HCT116 (cell line): ENCODE measurements around the gene IMMP2L. TPM values are rescaled to one million over a fixed set of nuclear protein-coding genes. Genes with fewer than 3 reads are reported as not detected.

Experiments
- ATAC-seq: fragments of 200-7000 bp; cut with Tn5 transposase; 2 replicates; pipeline ENCODE4 v1.9.1; 2020; ENCODE audit warnings: mild to moderate bottlenecking, moderate library complexity
- BruUV-seq: library from RNA; stranded (reverse); fragments of 400-500 nt; replicated peaks from 2 replicates; lab custom pipeline; 2021; lab: Mats Ljungman, UMichigan
- CTCF ChIA-PET: fragments of 300-600 bp; sonication (Branson Sonifier 250); formaldehyde crosslinking; loops from one replicate; lab custom pipeline; 2021; ENCODE audit warnings: antibody characterized with exemption; lab: Charles Lee
- POLR2A ChIA-PET: fragments of 300-600, 350-600 bp; sonication (Branson Sonifier 250); formaldehyde crosslinking; loops from one replicate; lab custom pipeline; 2021; ENCODE audit warnings: antibody characterized with exemption; lab: Charles Lee
- RAD21 ChIA-PET, 2 experiments: fragments of 300-600 bp; sonication (Branson Sonifier 250); formaldehyde crosslinking; loops; one replicate each; lab custom pipeline; 2023; ENCODE audit warnings: low total read pairs in 2 of 2; ENCODE audit not compliant: uncharacterized antibody in 2 of 2, unreplicated experiment in 2 of 2, low non-redundant PET in 1 of 2; lab: Charles Lee
- DNase-seq: peaks from one replicate; pipeline ENCODE4 v3.0.0-alpha.2; 2010; ENCODE audit warnings: low read depth, low spot score
- H2AFZ ChIP-seq: fragments of 200-600 bp; shearing (Covaris generic), sonication (generic); 2 replicates; pipeline ENCODE4 v1.6.1; 2017; ENCODE audit warnings: low read depth, mixed run types, mixed read lengths, antibody characterized with exemption, low read length; ENCODE audit not compliant: poor library complexity, severe bottlenecking
- H3K27ac ChIP-seq: 2 replicates; pipeline ENCODE4 v1.5.1; 2012; ENCODE audit warnings: low read depth, low read length
- H3K27me3 ChIP-seq: fragments of 200-600 bp; sonication (generic); 2 replicates; pipeline ENCODE4 v1.6.1; 2016; ENCODE audit warnings: mixed run types, low read length, mixed read lengths; ENCODE audit not compliant: insufficient read depth
- H3K36me3 ChIP-seq, 2 experiments: fragments of 200-500 bp in 1 of 2; fragments of 200-600 bp in 1 of 2; sonication (Bioruptor generic) in 1 of 2; sonication (generic) in 1 of 2; 2 replicates each; pipeline versions ENCODE4 v1.5.1 to v1.6.1; 2014 to 2016; ENCODE audit warnings: low read length in 2 of 2, inconsistent platforms in 1 of 2, mixed read lengths in 1 of 2, mixed run types in 1 of 2; ENCODE audit not compliant: insufficient read depth in 2 of 2, control insufficient read depth in 1 of 2
- H3K4me1 ChIP-seq, 2 experiments: fragments of 200-600 bp in 1 of 2; sonication (generic) in 1 of 2; 2 replicates each; pipeline versions ENCODE4 v1.5.1 to v1.6.1; 2012 to 2017; ENCODE audit warnings: low read length in 2 of 2, inconsistent platforms in 1 of 2, mild to moderate bottlenecking in 1 of 2, mixed read lengths in 1 of 2, mixed run types in 1 of 2, moderate library complexity in 1 of 2; ENCODE audit not compliant: insufficient read depth in 2 of 2, control insufficient read depth in 1 of 2
- H3K4me2 ChIP-seq: fragments of 200-600 bp; sonication (generic); 2 replicates; pipeline ENCODE4 v1.6.1; 2017; ENCODE audit warnings: mixed run types, low read length, mixed read lengths
- H3K4me3 ChIP-seq, 2 experiments: fragments of 200-600 bp in 1 of 2; sonication (generic) in 1 of 2; replicated peaks in 1 of 2; 2 replicates each; pipeline ENCODE4 v1.5.1; 2011 to 2016; ENCODE audit warnings: low read length in 2 of 2, control low read depth in 1 of 2, low read depth in 1 of 2, mild to moderate bottlenecking in 1 of 2, mixed read lengths in 1 of 2, mixed run types in 1 of 2
- H3K79me2 ChIP-seq: fragments of 200-600 bp; sonication (generic); 2 replicates; pipeline ENCODE4 v1.6.1; 2017; ENCODE audit warnings: mild to moderate bottlenecking, mixed run types, low read length, moderate library complexity, mixed read lengths; ENCODE audit not compliant: insufficient read depth
- H3K9ac ChIP-seq: fragments of 200-600 bp; sonication (generic); 2 replicates; pipeline ENCODE4 v1.6.1; 2016; ENCODE audit warnings: low read length, mixed read lengths
- H3K9me2 ChIP-seq: fragments of 200-600 bp; sonication (generic), shearing (Covaris generic); 2 replicates; pipeline ENCODE4 v1.6.1; 2017; ENCODE audit warnings: mixed run types, mild to moderate bottlenecking, moderate library complexity; ENCODE audit not compliant: insufficient read depth
- H3K9me3 ChIP-seq, 2 experiments: fragments of 200-500 bp in 1 of 2; fragments of 200-600 bp in 1 of 2; sonication (Bioruptor generic) in 1 of 2; sonication (generic) in 1 of 2; 2 replicates each; pipeline ENCODE4 v1.6.1; 2014 to 2017; ENCODE audit warnings: low read length in 2 of 2, mixed read lengths in 2 of 2, inconsistent platforms in 1 of 2, low read depth in 1 of 2, mild to moderate bottlenecking in 1 of 2, mixed run types in 1 of 2, moderate library complexity in 1 of 2; ENCODE audit not compliant: control insufficient read depth in 1 of 2, insufficient read depth in 1 of 2
- H4K20me1 ChIP-seq: fragments of 200-600 bp; sonication (generic), shearing (Covaris generic); 2 replicates; pipeline ENCODE4 v1.6.1; 2017; ENCODE audit warnings: mixed run types, mild to moderate bottlenecking, moderate library complexity; ENCODE audit not compliant: insufficient read depth
- ATF3 ChIP-seq: IDR thresholded peaks from 2 replicates; pipeline ENCODE4 v1.6.1; 2012
- FOSL1 ChIP-seq: IDR thresholded peaks from 2 replicates; pipeline ENCODE4 v1.6.1; 2012; ENCODE audit warnings: low read depth
- JUND ChIP-seq: IDR thresholded peaks from 2 replicates; pipeline ENCODE4 v1.6.1; 2012
- MAX ChIP-seq: IDR thresholded peaks from 2 replicates; pipeline ENCODE4 v1.6.1; 2012
- POLR2A ChIP-seq: IDR thresholded peaks from 2 replicates; pipeline ENCODE4 v1.7.0; 2011; ENCODE audit warnings: borderline replicate concordance; ENCODE audit not compliant: insufficient read depth, insufficient read length; ENCODE audit errors: extremely low read depth
- POLR2AphosphoS5 ChIP-seq: IDR thresholded peaks from 2 replicates; pipeline ENCODE4 v1.6.1; 2011; ENCODE audit warnings: mild to moderate bottlenecking, low read depth, low read length, moderate library complexity
- SIN3A ChIP-seq: IDR thresholded peaks from 2 replicates; pipeline ENCODE4 v1.6.1; 2012; ENCODE audit warnings: low read depth
- SP1 ChIP-seq: IDR thresholded peaks from 2 replicates; pipeline ENCODE4 v1.6.1; 2012; ENCODE audit warnings: low read depth
- TCF7L2 ChIP-seq: IDR thresholded peaks from 2 replicates; pipeline ENCODE4 v1.7.0; 2011; ENCODE audit warnings: borderline replicate concordance, inconsistent platforms; ENCODE audit not compliant: insufficient read depth, insufficient read length; ENCODE audit errors: extremely low read depth
- ZFX ChIP-seq: fragments of 450-650 bp; IDR thresholded peaks from 2 replicates; pipeline ENCODE4 v1.6.1; 2017
- ZNF274 ChIP-seq: fragments of 200-500 bp; sonication (Bioruptor generic); IDR thresholded peaks from 2 replicates; pipeline ENCODE4 v1.6.1; 2014; ENCODE audit warnings: mild to moderate bottlenecking, low read depth, low read length, inconsistent platforms
- intact Hi-C: fragments of 100-400 bp; cut with micrococcal nuclease; formaldehyde crosslinking; loops from 2 replicates; pipeline ENCODE4 v1.10.0; 2022
- total RNA-seq: library from RNA; stranded (reverse); gene quantifications from one replicate; pipeline ENCODE4 v1.2.1, GENCODE V29; 2021; ENCODE audit not compliant: unreplicated experiment
- TF ChIP-seq, protein P1 (sequence below): IDR thresholded peaks from 2 replicates; pipeline ENCODE4 v1.6.1; 2011; ENCODE audit warnings: mild to moderate bottlenecking, low read length, moderate library complexity; ENCODE audit not compliant: insufficient replicate concordance; ENCODE audit errors: extremely low read depth
- TF ChIP-seq, protein P2 (sequence below): IDR thresholded peaks from 2 replicates; pipeline ENCODE4 v1.6.1; 2012; ENCODE audit warnings: low read depth
- TF ChIP-seq, protein P3 (sequence below), 3 experiments: fragments of 200-600 bp in 1 of 3; sonication (generic) in 1 of 3; IDR thresholded peaks in 2 of 3; conservative IDR thresholded peaks in 1 of 3; 2 replicates each; pipeline ENCODE4 v1.5.1; 2012 to 2017; ENCODE audit warnings: low read depth in 2 of 3, low read length in 2 of 3, antibody characterized with exemption in 1 of 3, borderline replicate concordance in 1 of 3, control low read depth in 1 of 3, mild to moderate bottlenecking in 1 of 3, mixed read lengths in 1 of 3, mixed run types in 1 of 3, moderate library complexity in 1 of 3; ENCODE audit not compliant: insufficient read depth in 1 of 3

The IMMP2L gene
- total RNA-seq, 1 experiment from 2014 or later = 21.1 TPM

- Histone ChIP-seq H3K9ac (no peak overlapping the region), H3K9me2 (no peaks in the 10 kb centered on the region), H4K20me1 (no peaks in the 10 kb centered on the region), H2AFZ (no peak overlapping the region), H3K27me3 (no peaks in the 10 kb centered on the region), H3K27ac (no peak overlapping the region), H3K4me2 (no peak overlapping the region), H3K79me2 (no peaks in the 10 kb centered on the region), H3K36me3 (no peaks in the 10 kb centered on the region), H3K4me1 (no peaks in the 10 kb centered on the region), H3K9me3 (no peaks in the 10 kb centered on the region), H3K4me3 (no peak overlapping the region)
- POLR2A ChIA-PET = no interaction called here
- BruUV-seq = no TSS peak
- CTCF ChIA-PET = no interaction called here
- ATAC-seq (no peak), DNase-seq (no peak)
- RAD21 ChIA-PET = no interaction called here
- TF ChIP-seq POLR2A (no peak), TCF7L2 (no peak), ATF3 (no peak), JUND (no peak), ZFX (no peak), SP1 (no peak), ZNF274 (no peak), SIN3A (no peak), MAX (no peak), FOSL1 (no peak), POLR2AphosphoS5 (no peak)
- TF ChIP-seq, protein P1, sequence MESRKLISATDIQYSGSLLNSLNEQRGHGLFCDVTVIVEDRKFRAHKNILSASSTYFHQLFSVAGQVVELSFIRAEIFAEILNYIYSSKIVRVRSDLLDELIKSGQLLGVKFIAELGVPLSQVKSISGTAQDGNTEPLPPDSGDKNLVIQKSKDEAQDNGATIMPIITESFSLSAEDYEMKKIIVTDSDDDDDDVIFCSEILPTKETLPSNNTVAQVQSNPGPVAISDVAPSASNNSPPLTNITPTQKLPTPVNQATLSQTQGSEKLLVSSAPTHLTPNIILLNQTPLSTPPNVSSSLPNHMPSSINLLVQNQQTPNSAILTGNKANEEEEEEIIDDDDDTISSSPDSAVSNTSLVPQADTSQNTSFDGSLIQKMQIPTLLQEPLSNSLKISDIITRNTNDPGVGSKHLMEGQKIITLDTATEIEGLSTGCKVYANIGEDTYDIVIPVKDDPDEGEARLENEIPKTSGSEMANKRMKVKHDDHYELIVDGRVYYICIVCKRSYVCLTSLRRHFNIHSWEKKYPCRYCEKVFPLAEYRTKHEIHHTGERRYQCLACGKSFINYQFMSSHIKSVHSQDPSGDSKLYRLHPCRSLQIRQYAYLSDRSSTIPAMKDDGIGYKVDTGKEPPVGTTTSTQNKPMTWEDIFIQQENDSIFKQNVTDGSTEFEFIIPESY = no peak
- TF ChIP-seq, protein P2, sequence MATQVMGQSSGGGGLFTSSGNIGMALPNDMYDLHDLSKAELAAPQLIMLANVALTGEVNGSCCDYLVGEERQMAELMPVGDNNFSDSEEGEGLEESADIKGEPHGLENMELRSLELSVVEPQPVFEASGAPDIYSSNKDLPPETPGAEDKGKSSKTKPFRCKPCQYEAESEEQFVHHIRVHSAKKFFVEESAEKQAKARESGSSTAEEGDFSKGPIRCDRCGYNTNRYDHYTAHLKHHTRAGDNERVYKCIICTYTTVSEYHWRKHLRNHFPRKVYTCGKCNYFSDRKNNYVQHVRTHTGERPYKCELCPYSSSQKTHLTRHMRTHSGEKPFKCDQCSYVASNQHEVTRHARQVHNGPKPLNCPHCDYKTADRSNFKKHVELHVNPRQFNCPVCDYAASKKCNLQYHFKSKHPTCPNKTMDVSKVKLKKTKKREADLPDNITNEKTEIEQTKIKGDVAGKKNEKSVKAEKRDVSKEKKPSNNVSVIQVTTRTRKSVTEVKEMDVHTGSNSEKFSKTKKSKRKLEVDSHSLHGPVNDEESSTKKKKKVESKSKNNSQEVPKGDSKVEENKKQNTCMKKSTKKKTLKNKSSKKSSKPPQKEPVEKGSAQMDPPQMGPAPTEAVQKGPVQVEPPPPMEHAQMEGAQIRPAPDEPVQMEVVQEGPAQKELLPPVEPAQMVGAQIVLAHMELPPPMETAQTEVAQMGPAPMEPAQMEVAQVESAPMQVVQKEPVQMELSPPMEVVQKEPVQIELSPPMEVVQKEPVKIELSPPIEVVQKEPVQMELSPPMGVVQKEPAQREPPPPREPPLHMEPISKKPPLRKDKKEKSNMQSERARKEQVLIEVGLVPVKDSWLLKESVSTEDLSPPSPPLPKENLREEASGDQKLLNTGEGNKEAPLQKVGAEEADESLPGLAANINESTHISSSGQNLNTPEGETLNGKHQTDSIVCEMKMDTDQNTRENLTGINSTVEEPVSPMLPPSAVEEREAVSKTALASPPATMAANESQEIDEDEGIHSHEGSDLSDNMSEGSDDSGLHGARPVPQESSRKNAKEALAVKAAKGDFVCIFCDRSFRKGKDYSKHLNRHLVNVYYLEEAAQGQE = no peak
- TF ChIP-seq, protein P3, sequence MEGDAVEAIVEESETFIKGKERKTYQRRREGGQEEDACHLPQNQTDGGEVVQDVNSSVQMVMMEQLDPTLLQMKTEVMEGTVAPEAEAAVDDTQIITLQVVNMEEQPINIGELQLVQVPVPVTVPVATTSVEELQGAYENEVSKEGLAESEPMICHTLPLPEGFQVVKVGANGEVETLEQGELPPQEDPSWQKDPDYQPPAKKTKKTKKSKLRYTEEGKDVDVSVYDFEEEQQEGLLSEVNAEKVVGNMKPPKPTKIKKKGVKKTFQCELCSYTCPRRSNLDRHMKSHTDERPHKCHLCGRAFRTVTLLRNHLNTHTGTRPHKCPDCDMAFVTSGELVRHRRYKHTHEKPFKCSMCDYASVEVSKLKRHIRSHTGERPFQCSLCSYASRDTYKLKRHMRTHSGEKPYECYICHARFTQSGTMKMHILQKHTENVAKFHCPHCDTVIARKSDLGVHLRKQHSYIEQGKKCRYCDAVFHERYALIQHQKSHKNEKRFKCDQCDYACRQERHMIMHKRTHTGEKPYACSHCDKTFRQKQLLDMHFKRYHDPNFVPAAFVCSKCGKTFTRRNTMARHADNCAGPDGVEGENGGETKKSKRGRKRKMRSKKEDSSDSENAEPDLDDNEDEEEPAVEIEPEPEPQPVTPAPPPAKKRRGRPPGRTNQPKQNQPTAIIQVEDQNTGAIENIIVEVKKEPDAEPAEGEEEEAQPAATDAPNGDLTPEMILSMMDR (IDR thresholded peaks at IDR 0.05 in 2 of 3, conservative IDR thresholded peaks at IDR 0.05 in 1 of 3; ENCODE audit: borderline replicate concordance in 1 of 3, insufficient read depth in 1 of 3, low read depth in 2 of 3, low read length in 2 of 3) = no peak
- intact Hi-C loops = loop anchor here (10.0 kb wide), 1 partner anchor 873 kb away; no protein-coding TSS in a partner anchor
Observed at GRCh38 chr7:111477462-111478225, 84.6 kb downstream of the IMMP2L start.
